OCI-LY3 (cell line): ENCODE measurements around the gene CLEC19A.

Experiments
- H2AFZ ChIP-seq: fragments of 200-600, 300-600 bp; shearing (Covaris generic); 2 replicates; pipeline ENCODE4 v1.6.0; 2014; ENCODE audit warnings: antibody characterized with exemption, low read depth, low read length
- H3K27ac ChIP-seq: fragments of 200-600, 300-600 bp; sonication (generic); 2 replicates; pipeline ENCODE4 v1.5.1; 2014; ENCODE audit warnings: mild to moderate bottlenecking, low read length, moderate library complexity, mixed read lengths
- H3K27me3 ChIP-seq: fragments of 200-600, 300-600 bp; sonication (generic); 2 replicates; pipeline ENCODE4 v1.6.1; 2014; ENCODE audit warnings: low read depth, low read length, mixed read lengths
- H3K36me3 ChIP-seq: fragments of 200-600, 300-600 bp; sonication (generic); replicated peaks from 2 replicates; pipeline ENCODE3; 2014; ENCODE audit warnings: low read depth, low read length, mixed read lengths
- H3K4me1 ChIP-seq: fragments of 300-600, 200-600 bp; sonication (generic); 2 replicates; pipeline ENCODE4 v1.6.1; 2014; ENCODE audit warnings: low read length, mixed read lengths
- H3K4me2 ChIP-seq: fragments of 200-600, 300-600 bp; sonication (generic); 2 replicates; pipeline ENCODE4 v1.6.1; 2014; ENCODE audit warnings: low read length, mixed read lengths
- H3K4me3 ChIP-seq: fragments of 300-600, 200-600 bp; sonication (generic); 2 replicates; pipeline ENCODE4 v1.5.1; 2014; ENCODE audit warnings: antibody characterized with exemption, mild to moderate bottlenecking, low read length, moderate library complexity
- H3K79me2 ChIP-seq: fragments of 300-600, 200-600 bp; shearing (Covaris generic); 2 replicates; pipeline ENCODE4 v1.6.1; 2014; ENCODE audit warnings: mild to moderate bottlenecking, low read length, mixed read lengths
- H3K9ac ChIP-seq: fragments of 300-600, 200-600 bp; shearing (Covaris generic); 2 replicates; pipeline ENCODE4 v1.6.0; 2014; ENCODE audit warnings: mild to moderate bottlenecking, low read length, moderate library complexity
- H3K9me3 ChIP-seq: fragments of 200-600, 300-600 bp; shearing (Covaris generic); 2 replicates; pipeline ENCODE4 v1.6.1; 2014; ENCODE audit warnings: low read length, mixed read lengths; ENCODE audit not compliant: insufficient read depth
- H4K20me1 ChIP-seq: fragments of 200-600, 300-600 bp; sonication (generic); 2 replicates; pipeline ENCODE4 v1.6.1; 2016; ENCODE audit warnings: low read length, mixed read lengths; ENCODE audit not compliant: insufficient read depth
- CTCF ChIP-seq: fragments of 200-600, 300-600 bp; sonication (generic); IDR thresholded peaks from 2 replicates; pipeline ENCODE4 v1.5.1; 2014; ENCODE audit warnings: antibody characterized with exemption, low read length, low read depth
- EZH2phosphoT487 ChIP-seq: fragments of 200-600 bp; shearing (Covaris generic); IDR thresholded peaks from 2 replicates; pipeline ENCODE4 v1.6.1; 2018; ENCODE audit warnings: antibody characterized with exemption, mixed run types, low read depth

CLEC19A gene

DNA sequence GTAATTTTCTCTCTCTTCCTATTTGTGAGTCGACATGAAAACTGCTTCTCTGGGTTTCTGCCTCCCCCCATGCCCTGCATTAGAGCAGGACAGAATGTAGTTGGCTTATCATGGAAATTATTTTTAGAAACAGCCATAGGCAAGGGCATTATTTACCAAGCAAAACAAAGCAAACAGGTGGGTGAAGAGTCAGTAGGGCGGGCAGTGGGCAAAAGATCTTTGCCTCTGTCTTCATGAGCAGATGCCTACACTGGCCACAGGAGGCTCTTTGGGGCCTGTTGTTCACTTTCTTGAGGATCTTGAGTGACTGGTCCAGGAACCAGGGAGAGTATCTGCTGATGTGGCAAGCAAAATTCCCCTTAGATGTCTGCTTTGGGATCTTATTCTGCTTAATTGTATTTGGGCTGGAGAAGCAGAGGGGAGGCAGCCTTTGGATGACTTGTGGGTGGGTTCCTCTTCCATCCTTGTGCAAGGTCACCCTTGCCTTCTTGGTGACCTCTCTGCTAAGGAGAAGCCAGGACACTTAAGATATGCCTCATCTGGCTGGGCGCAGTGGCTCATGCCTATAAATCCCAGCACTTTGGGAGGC is 42.5 kb upstream of the CLEC19A start:
- Histone ChIP-seq H2AFZ (no peak overlapping the region), H3K9me3 (no peaks in the 10 kb centered on the region; the same call in 1 of the 2 replicates), H3K79me2 (no peaks in the 10 kb centered on the region), H3K27me3 (no peaks in the 10 kb centered on the region), H4K20me1 (no peaks in the 10 kb centered on the region), H3K36me3 (peaks cover 2% of the 10 kb centered on the region), H3K9ac (no peak overlapping the region), H3K4me1 (no peaks in the 10 kb centered on the region), H3K4me3 (no peak overlapping the region), H3K4me2 (no peak overlapping the region), H3K27ac (no peak overlapping the region)
- no peak for TF ChIP-seq EZH2phosphoT487
- no peak for TF ChIP-seq CTCF

- Histone ChIP-seq H2AFZ (no peak overlapping the region), H3K4me3 (no peak overlapping the region), H3K79me2 (no peaks in the 10 kb centered on the region), H3K4me1 (peaks cover 2% of the 10 kb centered on the region; the same call in 1 of the 2 replicates), H3K27ac (no peak overlapping the region), H3K9me3 (no peaks in the 10 kb centered on the region), H3K4me2 (no peak overlapping the region), H4K20me1 (no peaks in the 10 kb centered on the region), H3K36me3 (peaks cover 4% of the 10 kb centered on the region), H3K27me3 (no peaks in the 10 kb centered on the region), H3K9ac (no peak overlapping the region)
- TF ChIP-seq EZH2phosphoT487 = no peak
- no peak for TF ChIP-seq CTCF
These were observed 40.1 kb upstream of the CLEC19A start for GRCh38 chr16:19245326-19245925.

DNA sequence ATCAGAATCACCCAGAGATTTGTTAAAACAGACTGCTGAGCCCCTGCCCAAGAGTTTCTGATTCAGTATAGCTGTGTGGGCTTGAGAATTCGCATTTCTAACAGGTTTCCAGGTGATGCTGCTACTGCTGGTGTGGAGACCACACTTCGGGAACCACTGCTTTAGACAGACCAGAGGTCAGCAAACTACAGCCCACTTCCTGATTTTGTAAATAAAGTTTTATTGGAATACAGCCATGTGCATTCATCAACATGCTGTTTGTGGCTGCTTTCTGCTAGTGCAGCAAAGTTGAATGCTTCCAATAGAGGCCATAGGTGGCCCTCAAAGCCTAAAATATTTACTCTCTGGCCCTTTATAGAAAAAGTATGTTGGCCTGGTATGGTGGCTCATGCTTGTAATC is 32.6 kb upstream of the CLEC19A start:
- no peak overlapping the region for H3K27ac ChIP-seq
- TF ChIP-seq EZH2phosphoT487 (no peak), CTCF (no peak)
- peaks cover 4% of the 10 kb centered on the region for H3K36me3 ChIP-seq
- no peaks in the 10 kb centered on the region for H3K79me2 ChIP-seq
- H3K9ac ChIP-seq = no peak overlapping the region
- peaks cover 47% of the 10 kb centered on the region for H3K4me1 ChIP-seq
- H4K20me1 ChIP-seq = no peaks in the 10 kb centered on the region
- H3K27me3 ChIP-seq = no peaks in the 10 kb centered on the region
- no peaks in the 10 kb centered on the region for H3K9me3 ChIP-seq
- no peak overlapping the region for H2AFZ ChIP-seq
- H3K4me2 ChIP-seq = no peak overlapping the region
- no peak overlapping the region for H3K4me3 ChIP-seq

DNA sequence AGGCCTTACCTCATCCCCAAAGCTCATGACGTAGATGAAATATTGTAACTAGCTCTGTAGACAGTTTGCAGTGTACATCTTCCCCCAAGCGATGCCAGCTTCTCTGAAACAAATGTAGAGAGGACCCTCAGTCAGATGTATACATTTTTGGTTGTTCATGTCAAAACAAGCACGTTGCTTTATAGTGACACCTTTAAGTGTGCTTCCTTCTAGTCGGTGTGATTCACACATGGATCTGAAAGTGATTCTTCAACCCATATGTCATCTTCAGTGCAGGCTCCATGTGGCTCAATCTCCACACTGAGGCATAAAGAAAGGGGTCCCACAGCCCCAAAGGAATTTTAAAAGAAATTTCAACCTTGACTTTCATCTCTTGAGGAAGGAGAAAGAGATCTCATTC is 30.9 kb upstream of the CLEC19A start:
- Histone ChIP-seq H3K4me2 (peak overlapping the region; percentile 37), H3K9ac (no peak overlapping the region), H3K27ac (peak overlapping the region; percentile 26), H3K36me3 (no peaks in the 10 kb centered on the region), H3K4me1 (peaks cover 46% of the 10 kb centered on the region), H3K79me2 (no peaks in the 10 kb centered on the region), H3K9me3 (no peaks in the 10 kb centered on the region), H3K27me3 (no peaks in the 10 kb centered on the region), H3K4me3 (no peak overlapping the region), H2AFZ (no peak overlapping the region), H4K20me1 (no peaks in the 10 kb centered on the region)
- TF ChIP-seq EZH2phosphoT487 = no peak
- TF ChIP-seq CTCF = no peak
